Activated CD4-positive, CD25-positive, alpha-beta regulatory T cell treated with anti-CD3 and anti-CD28 coated beads, Interleukin-2, amount 50 U/mL, for 16 hours (primary cell): Measurements from ENCODE around the gene SLC44A5.
"Not testable (repeated sequence)": the region's sequence is repeated elsewhere in the genome, so short reads cannot be mapped to it uniquely, and the experiment has no call there.

Experiments
- DNase-seq: peaks from one replicate; pipeline ENCODE4 v3.0.0-alpha.2; 2020; ENCODE audit warnings: low read depth, low spot score

The SLC44A5 gene

DNA sequence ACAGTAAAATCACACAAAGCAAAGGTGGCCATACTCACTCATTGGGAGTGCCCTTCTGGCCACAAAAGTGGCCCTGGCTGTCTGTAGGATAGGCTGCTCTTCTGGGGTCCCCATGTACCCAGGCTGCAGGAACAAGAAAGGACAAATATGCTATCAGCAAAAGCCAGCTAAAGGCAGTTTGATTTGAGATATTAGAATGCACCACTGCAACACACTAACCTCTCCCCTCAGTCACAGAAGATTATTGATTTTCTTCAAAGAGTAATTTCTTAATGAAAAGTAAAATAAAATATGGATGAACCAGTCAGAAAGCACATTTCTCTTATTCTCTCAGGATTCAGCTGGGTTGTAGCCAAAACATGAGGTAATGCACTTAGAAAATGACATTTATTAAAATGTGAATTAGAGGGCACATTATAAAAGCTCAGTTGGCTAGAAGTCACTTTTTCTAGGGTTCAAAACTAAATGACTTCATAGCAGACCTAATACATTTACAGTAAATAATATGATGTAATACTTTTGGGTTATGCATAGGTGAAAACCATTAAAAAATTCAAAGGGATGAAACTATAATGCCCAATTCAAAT lies 335.9 kb downstream of the SLC44A5 start:
- no peak for DNase-seq

DNA sequence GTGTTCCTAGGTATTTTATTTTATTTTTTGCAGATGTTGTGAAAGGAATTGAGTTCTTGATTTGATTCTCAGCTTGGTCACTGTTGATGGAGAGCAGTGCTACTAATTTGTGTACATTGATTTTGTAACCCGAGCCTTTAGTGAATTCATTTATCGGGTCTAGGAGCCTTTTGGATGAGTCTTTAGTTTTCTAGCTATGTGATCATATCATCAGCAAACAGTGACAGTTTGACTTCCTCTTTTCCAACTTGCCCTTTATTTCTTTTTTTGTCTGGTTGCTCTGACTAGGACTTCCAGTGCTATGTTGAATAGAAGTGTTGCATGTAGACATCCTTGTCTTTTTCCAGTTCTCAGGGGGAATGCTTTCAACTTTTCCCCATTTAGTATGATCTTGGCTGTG lies 337.8 kb downstream of the SLC44A5 start:
- no peak for DNase-seq

DNA sequence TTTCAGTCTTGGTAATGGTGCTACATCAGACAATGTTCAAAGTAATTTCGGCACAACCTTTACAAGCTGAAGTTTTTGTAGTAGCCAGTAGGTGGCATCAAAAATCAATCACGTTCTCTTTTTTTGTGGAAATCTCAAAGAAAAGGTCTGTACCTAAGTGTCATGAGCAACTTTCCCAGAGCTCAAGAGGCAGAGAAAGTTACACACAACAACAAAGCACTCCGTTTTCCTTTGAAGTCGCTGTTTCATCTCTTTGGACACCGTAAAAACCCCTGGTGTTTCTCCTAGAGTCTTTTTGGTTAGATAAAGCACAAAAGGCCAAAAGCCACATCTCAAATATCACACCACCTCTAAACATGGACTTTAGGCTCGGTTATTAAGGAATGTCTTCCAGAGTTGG lies 345.1 kb downstream of the SLC44A5 start:
- DNase-seq, result no peak

DNA sequence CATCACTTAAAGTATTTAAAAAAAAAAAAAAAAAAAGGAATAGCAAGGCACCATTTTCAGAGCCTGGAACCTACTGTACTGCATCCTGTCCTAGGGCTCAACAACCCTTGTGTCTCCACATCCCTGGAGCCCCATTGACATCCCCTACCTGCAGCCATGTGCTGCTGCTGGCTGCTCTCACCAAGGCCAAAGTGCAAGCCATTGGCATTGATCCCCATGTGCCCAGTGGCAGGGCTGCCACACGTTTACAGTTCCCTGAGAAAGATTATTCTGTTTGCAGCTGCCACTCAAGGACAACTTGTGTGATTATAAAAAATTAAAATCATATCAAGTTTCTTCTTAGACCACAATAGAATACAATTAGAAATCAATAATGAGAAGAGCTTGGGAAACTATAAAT lies 346.8 kb downstream of the SLC44A5 start:
- DNase-seq, result no peak

DNA sequence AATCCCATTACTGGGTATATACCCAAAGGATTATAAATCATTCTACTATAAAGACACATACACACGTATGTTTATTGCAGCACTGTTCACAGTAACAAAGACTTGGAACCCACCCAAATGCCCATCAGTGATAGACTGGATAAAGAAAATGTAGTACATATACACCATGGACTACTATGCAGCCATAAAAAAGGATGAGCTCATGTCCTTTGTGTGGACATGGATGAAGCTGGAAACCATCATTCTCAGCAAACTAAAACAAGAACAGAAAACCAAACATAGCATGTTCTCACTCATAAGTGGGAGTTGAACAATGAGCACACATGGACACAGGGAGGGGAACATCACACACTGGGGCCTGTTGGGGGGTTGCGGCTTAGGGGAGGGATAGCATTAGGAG lies 347.3 kb downstream of the SLC44A5 start:
- DNase-seq, result not testable (repeated sequence)

DNA sequence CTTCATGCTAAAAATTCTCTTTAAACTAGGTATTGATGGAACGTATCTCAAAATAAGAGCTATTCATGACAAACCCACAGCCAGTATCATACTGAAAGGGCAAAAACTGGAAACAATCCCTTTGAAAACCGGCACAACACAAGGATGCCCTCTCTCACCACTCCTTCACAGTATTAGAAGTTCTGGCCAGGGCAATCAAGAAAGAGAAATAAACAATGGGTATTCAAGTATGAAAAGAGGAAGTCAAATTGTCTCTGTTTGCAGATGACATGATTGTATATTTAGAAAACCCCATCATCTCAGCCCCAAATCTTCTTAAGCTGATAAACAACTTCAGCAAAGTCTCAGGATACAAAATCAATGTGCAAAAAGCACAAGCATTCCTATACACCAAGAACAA lies 349.0 kb downstream of the SLC44A5 start:
- DNase-seq, result not testable (repeated sequence)

DNA sequence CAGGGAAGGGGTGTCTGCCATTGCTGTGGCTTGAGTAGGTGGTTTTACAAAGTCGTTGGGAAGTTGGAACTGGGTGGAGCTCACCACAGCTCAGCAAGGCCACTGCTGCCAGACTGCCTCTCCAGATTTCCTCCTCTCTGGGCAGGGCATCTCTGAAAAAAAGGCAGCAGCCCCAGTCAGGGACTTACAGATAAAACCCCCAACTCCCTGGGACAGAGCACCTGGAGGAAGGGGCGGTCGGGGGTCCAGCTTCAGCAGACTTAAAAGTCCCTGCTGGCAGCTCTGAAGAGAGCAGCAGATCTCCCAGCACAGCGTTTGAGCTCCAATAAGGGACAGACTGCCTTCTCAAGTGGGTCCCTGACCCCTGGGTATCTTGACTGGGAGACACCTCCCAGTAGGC lies 352.6 kb downstream of the SLC44A5 start:
- no peak for DNase-seq

DNA sequence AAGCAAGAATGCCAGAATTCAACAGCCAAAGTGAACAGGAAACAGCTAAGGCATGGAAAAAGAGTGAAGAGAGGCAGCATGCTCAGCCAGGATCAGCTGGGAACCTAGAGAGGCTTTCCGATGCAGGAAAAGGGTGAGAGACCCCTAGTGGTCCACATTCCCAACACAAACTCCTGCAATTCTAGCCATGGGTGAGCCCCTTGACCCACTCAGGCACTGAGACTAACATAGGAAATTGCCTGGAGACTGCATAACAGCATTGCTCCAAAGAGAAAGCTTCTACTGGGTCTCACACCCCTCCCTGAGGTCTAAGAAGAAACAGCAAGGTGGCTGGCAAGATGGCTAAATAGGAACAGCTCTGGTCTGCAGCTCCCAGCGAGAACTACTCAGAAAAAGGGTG lies 353.5 kb downstream of the SLC44A5 start:
- no peak for DNase-seq

DNA sequence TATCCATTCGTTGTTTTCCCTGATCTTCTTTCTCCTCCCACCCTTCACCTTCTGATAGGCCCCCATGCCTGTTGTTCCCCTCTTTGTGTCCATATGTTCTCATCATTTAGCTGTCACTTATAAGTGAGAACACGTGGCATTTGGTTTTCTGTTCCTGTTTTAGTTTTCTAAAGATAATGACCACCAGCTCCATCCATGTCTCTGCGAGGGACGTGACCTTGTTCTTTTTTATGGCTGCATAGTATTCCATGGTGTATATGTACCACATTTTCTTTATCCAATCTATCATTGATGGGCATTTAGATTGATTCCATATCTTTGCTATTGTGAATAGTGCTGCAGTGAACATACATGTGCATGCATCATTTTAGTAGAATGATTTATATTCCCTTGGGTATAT lies 360.8 kb downstream of the SLC44A5 start:
- DNase-seq, result not testable (repeated sequence)

DNA sequence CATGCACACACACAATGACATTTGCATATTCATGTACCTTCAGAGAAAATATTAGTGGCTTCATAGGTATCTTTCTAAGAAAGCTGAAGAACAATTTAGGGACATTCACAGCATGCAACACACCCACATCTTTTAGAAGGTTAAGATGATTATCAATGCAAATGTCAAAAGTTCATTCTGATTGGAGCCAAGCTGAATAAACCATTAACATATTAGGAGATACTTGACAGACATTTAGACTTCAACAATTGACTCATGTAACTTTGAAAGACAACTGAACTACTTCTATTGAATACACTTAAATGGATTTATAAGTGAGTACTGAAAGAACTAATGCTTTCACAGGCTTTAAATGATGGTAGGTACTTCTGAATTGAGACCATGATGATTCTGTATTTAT lies 365.7 kb downstream of the SLC44A5 start:
- DNase-seq, result no peak

DNA sequence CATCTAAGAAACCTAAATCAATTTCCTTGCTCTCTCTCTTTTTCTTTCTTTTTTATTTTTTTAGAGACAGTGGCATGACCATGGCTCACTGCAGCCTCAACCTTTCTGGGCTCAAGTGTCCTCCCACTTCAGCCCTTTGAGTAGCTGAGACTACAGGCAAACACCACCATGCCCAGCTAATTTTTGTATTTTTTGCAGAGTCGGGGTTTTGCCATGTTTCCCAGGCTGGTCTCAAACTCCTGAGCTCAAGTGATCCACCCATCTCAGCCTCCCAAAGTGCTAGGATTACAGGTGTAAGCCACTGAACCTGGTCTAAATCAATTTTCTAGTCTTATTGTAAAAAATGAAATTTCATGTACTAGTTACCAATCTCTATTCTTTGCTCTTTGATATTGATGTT lies 367.8 kb downstream of the SLC44A5 start:
- no peak for DNase-seq

DNA sequence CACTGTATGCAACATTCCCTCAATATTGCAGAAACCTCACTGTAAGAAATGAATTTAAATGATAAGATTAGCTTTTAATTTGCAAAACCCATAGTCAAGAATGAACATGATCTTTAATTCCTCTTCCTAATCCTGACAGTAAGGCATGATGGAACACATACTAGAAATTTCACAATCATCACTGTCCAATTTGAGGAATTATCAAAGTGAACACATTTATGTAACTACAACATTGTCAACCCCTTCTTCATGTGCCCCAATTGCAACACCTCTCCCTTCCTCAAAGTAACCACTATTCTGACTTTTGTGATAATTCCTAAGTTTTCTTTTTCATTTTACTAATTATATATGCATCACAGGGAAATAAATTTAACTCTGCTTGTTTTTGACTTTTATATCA lies 373.6 kb downstream of the SLC44A5 start:
- DNase-seq, result no peak

DNA sequence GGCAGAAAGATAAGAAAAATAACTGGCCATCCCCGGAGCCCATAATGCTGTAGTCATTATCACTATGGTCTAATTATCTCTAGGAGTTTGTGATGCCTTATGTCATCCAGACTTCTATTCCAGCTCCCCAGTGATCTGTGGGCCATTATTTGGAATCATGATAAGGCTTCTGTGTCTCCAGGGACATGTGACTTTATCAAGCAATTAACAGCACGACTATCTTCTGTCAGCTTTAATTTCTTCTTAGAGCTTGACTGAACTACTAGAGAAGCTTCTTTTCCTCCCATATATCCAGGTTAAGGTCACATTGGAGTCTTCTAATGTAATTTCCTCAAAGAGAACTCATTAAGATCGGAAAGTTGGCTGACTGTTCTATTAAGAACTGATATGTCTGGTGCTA lies 376.4 kb downstream of the SLC44A5 start:
- no peak for DNase-seq

DNA sequence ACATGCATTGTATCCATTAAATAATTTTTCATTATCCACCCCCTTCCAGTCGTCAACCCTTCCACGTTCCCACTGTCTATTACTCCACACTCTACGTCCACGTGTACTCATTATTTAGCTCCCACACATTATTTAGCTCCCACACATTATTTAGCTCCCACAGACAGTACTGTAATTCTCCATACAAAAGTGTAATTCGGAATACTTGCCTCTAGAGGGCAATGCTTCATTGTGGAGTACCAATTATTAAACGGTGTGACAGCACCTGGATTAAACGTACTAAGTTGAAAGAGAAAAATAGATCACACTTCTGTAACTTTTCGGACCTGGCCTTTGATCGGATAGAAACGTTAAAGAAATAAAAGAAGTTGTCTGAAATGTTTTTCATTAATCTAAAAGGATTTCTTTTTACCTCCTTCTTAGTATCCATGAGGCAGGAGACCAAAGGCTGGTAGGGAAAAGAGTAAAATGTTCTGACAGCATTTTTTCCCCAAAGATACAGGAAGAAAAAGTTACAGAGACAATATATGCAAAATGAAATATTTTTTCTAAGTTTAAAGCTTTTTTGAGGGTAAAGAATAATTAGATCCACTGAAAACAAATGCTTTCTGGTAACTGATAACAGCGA lies 377.5 kb downstream of the SLC44A5 start:
- DNase-seq, result no peak

DNA sequence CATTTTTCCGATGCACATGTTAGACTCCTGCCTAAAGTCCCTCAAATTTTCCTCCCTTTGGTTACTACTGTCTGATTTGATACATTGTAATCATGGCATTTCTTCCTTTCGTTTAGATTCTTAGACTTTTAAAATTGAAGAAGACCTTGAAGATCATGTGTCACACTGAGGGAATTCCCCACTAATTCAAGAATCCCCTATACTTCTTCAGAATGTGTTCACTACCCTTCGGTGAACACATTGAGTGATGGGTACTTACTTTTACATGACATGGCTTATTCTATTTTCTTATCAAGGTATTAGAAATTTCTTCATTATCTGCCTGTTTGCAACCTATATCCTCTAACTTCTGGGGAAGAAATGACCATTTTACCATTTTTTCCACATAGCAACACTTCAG lies 390.8 kb downstream of the SLC44A5 start:
- DNase-seq, result no peak

DNA sequence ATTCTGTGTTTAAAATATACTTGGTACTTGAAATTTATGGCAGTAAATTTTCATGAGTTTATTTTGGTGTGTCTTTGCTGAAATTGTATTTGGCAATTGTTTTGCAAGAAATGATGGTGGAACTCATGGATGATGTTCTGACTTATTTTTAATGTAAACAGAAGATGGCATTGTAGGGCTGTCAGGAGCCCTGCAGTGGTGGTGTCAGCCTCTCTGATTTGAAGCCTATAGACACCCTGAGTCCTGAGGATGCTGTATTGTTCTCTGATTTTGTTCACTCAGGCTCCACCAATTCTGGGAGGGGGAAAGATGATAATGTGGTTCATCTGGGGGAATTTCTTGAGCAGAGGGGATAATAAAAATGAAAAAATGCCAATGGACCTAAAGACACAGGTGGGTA lies 396.9 kb downstream of the SLC44A5 start:
- DNase-seq, result no peak

DNA sequence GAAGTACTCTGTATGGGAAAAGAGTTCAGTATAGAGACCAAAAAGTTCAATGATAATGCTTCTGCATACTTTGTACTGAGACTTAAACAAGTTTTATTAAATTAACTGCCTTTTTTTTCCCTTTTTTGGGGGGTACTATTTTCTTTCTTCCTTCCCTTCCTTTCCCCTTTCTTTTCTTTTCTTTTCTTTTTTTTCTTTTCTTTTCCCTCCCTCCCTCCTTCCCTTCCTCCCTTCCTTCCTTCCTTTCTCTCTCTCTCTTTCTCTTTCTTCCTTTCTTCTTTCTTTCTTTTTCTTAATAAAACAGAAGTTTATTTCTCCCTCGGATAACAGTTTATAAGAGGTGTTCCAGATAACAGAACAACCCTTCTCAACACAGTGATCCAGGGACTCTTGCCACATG lies 399.3 kb downstream of the SLC44A5 start:
- DNase-seq, result no peak

DNA sequence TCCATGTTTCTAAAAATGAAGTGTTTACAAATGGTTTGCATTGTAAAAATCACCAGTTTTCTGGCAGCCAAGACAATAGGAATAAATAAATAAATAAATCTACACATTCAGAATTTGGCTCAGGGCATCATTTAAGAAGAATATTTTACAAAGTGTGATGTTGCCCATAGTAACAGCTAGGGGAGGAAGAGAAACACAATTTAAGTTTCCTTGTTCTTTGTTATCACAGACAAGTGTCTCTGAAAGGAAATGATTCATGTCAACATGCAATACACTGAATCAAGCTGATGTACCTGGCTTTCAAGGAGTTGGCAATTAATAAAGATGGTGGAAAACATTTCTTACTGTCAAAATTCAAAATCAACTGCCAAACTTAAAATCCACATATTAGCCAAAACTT lies 402.1 kb downstream of the SLC44A5 start:
- no peak for DNase-seq

DNA sequence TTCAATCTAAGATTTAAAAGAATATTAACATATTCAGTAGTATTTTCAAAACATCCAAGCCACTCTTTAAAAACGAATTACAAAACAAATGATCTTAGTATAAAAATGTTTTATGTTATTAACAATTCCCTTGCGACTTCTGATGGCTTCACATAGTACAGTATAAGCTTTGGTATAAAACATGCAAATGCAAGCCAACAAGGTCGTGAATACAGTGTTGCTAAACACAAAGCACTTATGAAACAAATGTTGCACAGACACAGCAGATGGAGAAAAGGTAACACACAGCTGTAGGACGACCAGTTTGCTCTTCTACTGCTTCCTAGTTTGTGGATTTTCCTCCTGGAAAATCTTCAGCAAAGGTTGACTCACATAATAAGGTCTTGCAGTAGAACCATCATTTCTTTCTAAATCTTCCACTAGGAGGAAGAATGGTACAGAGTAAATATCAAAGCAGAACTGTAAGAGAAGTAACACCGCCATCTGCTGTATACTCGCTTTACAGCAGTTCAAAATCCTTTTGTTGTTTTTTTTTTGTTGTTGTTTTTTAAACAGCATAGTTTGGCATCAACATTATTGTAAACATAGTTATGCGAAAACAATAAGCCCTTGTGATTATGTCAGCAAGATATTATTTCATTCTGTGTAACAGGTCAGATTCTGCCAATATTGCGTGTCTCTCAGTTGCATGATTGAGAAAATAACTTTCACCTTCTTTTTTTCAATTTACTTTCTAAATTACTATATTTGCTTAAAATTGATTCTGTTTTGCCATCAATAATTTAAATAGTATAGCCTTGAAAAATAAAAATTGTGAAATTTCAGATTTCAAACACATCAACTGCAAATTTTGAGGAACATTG lies 407.3 kb downstream of the SLC44A5 start:
- no peak for DNase-seq

DNA sequence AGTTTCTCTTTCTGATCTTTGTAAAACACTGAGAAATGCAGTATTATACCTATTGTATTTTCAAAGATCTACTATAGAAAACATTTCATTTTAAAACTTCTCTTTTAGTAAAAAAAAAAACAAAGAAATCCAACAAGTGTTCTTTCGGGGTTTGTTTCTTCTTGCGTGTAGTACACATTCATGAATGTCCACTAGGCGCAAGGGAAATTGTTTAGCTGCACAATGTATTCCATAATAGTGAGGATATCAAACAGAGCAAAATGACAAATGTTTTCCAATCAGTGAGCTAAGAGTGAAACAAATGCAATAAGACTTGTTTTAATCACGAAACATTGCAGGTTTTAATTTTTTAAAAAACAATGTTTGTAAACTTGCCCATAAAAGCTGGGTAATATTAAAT lies 408.2 kb downstream of the SLC44A5 start:
- no peak for DNase-seq

DNA sequence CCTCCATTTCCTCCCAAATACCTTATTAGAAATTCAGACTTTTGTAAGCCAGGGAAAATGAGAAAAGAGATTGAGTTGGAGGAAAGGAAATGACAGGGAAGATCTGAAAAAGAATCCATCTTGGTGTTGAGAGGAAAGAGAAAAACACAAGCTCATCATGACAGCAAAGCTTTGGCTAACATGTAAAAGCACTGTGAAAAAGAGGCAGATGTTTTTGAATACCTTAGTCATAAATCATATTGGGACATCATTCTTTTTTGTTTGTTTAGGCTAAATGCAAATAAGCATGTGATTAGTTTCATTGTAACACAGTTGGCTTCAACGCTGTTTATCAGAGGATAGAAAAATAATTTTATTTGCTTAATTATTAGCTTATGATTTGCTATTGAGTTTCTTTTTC lies 412.2 kb downstream of the SLC44A5 start:
- no peak for DNase-seq

DNA sequence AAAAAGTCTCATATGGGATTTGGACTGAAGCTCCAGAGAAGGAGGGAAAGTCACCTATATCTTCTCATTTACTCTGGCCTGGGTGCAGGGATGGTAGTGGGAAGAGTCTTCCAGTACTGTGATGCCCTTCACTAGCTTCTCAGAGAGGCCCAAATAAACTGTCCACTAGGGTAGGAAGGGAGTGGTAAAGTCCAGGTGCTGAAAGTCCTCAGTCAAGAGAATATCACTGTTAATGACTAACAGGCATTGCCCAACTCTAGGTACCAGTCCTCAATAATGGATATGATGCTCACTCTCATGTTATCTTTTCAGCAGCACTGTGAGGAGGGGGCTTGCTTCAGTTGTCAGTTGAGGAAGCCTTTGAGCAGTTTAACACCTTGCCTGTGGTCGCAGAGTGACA lies 412.8 kb downstream of the SLC44A5 start:
- no peak for DNase-seq

DNA sequence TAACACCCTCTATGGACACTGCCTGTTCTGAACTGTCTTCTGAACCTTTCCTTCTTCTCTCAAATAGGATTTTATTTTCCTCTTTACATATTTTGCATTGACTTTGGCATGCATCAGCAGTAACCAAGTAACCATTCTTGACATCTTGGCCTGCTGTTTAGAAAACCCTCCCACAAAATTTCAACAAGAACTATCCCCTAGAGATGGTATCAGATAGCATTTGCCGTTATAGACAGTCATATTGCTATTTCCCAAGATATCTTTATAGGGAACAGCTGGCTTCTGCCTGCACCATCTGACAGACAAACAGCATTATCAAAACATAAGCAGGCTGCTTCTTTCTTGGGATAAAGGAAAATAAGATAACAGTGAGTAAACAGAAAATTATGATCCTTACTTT lies 422.0 kb downstream of the SLC44A5 start:
- no peak for DNase-seq
